HG03558 (cell line): ENCODE measurements around the gene ZSCAN5A.
"Not testable (repeated sequence)": the region's sequence is repeated elsewhere in the genome, so short reads cannot be mapped to it uniquely, and the experiment has no call there.

Source experiments
- ATAC-seq: cut with Tn5 transposase; IDR thresholded peaks from one replicate; pipeline ENCODE4 v1.9.1; 2021; ENCODE audit warnings: moderate number of reproducible peaks; ENCODE audit not compliant: unreplicated experiment; ENCODE audit errors: extremely low read depth

Gene ZSCAN5A

GRCh38 chr19:56282809-56283208 lies 31.8 kb downstream of the ZSCAN5A start:
- ATAC-seq, result no peak

GRCh38 chr19:56273563-56274117 lies 41.0 kb downstream of the ZSCAN5A start:
- no peak for ATAC-seq

GRCh38 chr19:56272161-56272798 lies 42.4 kb downstream of the ZSCAN5A start, which contains the start of gene EDDM13:
EDDM13 (plus strand) TSS chr19:56272748; CDS start chr19:56272835, 87 bp downstream.
- no peak for ATAC-seq

GRCh38 chr19:56271151-56271550 lies 43.5 kb downstream of the ZSCAN5A start:
- no peak for ATAC-seq

- ATAC-seq, result no peak
These were observed 44.0 kb downstream of the ZSCAN5A start for GRCh38 chr19:56270676-56271075.

GRCh38 chr19:56269348-56269747 lies 45.3 kb downstream of the ZSCAN5A start:
- ATAC-seq, result no peak

- no peak for ATAC-seq
These were observed 48.6 kb downstream of the ZSCAN5A start for GRCh38 chr19:56266051-56266450.

- no peak for ATAC-seq
These were observed 51.3 kb downstream of the ZSCAN5A start for GRCh38 chr19:56263319-56263718.

GRCh38 chr19:56261932-56262331 lies 52.7 kb downstream of the ZSCAN5A start:
- not testable (repeated sequence) for ATAC-seq

- no peak for ATAC-seq
These were observed 53.5 kb downstream of the ZSCAN5A start for GRCh38 chr19:56261145-56261544.

GRCh38 chr19:56258272-56258671 lies 56.4 kb downstream of the ZSCAN5A start:
- ATAC-seq, result no peak

- no peak for ATAC-seq
These were observed 60.9 kb downstream of the ZSCAN5A start for GRCh38 chr19:56253737-56254136.

- ATAC-seq, result no peak
These were observed 61.8 kb downstream of the ZSCAN5A start for GRCh38 chr19:56252699-56253422.

- ATAC-seq, result not testable (repeated sequence)
These were observed 65.8 kb downstream of the ZSCAN5A start for GRCh38 chr19:56248736-56249338.

- not testable (repeated sequence) for ATAC-seq
These were observed 68.9 kb downstream of the ZSCAN5A start for GRCh38 chr19:56245764-56246163.

- ATAC-seq, result no peak
These were observed 69.4 kb downstream of the ZSCAN5A start for GRCh38 chr19:56245121-56245740.

GRCh38 chr19:56223481-56223880 lies 91.2 kb downstream of the ZSCAN5A start:
- no peak for ATAC-seq

- ATAC-seq, result no peak
These were observed 91.7 kb downstream of the ZSCAN5A start for GRCh38 chr19:56222901-56223300.

- no peak for ATAC-seq
These were observed 92.8 kb downstream of the ZSCAN5A start for GRCh38 chr19:56221851-56222250.

GRCh38 chr19:56221442-56221841 lies 93.2 kb downstream of the ZSCAN5A start:
- not testable (repeated sequence) for ATAC-seq

GRCh38 chr19:56218961-56219360 lies 95.7 kb downstream of the ZSCAN5A start:
- ATAC-seq, result no peak
